Adrenal gland (tissue), 12 donors: ENCODE results near the gene GYG1. TPM values are rescaled to one million over a fixed set of nuclear protein-coding genes. Genes with fewer than 3 reads are reported as not detected.

Experiments
- DNase-seq, 7 donors: peaks; one replicate each; pipeline ENCODE4 v3.0.0-alpha.2; 2019 to 2020
- H3K27ac ChIP-seq, 5 donors: fragments of 200-600 bp; sonication (generic) in 4 of 5; 1 replicate in 3 of 5; 2 replicates in 2 of 5; pipeline versions ENCODE4 v1.5.1 to v1.8.0; 2016 to 2020; ENCODE audit warnings: mild to moderate bottlenecking in 1 of 5
- H3K27me3 ChIP-seq: fragments of 200-600 bp; 2 replicates; pipeline ENCODE4 v1.8.0; 2021
- H3K36me3 ChIP-seq, 2 donors: fragments of 200-600 bp; replicated peaks in 1 of 2; 1 replicate in 1 of 2; 2 replicates in 1 of 2; pipeline versions ENCODE4 v1.5.1 to v1.8.0; 2018 to 2022
- H3K4me1 ChIP-seq, 2 donors: fragments of 200-600 bp; replicated peaks in 1 of 2; 1 replicate in 1 of 2; 2 replicates in 1 of 2; pipeline versions ENCODE4 v1.5.1 to v1.8.0; 2018 to 2021
- H3K4me3 ChIP-seq, 4 donors: fragments of 200-600 bp; sonication (generic) in 3 of 4; one replicate each; pipeline ENCODE4 v1.5.1; 2016 to 2018
- H3K9me3 ChIP-seq, 3 donors: fragments of 200-600 bp; sonication (generic) in 1 of 3; replicated peaks in 1 of 3; 1 replicate in 2 of 3; 2 replicates in 1 of 3; pipeline versions ENCODE4 v1.5.1 to v1.8.0; 2016 to 2021
- POLR2A ChIP-seq, 2 donors: fragments of 450-650 bp; IDR thresholded peaks; one replicate each; pipeline ENCODE4 v1.6.1; 2017; ENCODE audit warnings: antibody characterized with exemption in 2 of 2, mild to moderate bottlenecking in 2 of 2, moderate library complexity in 1 of 2
- WGBS, 4 donors: extraction: QIAGEN DNeasy Blood & Tissue Kit in 2 of 4; methylation state at CpG; one replicate each; pipeline versions ENCODE4 v1.1.5 to v1.1.7; 2013 to 2017; 5-methylcytosine and 5-hydroxymethylcytosine counted together
- intact Hi-C, 2 donors: fragments of 100-400 bp; cut with DNase I; formaldehyde crosslinking; loops; one replicate each; pipeline versions ENCODE4 v1.14.1 to v1.15.0; 2022 to 2023
- polyA plus RNA-seq, 3 donors: library from polyadenylated mRNA; stranded (reverse); fragments of 200-250 nt in 2 of 3; fragments of 350-450 nt in 1 of 3; fragmentation: Illumina TruSeq in 1 of 3; extraction: RNeasy Lipid Tissue Mini Kit (QIAGEN cat#74804) in 1 of 3; gene quantifications; one replicate each; pipeline ENCODE4 v1.2.3, GENCODE V29; 2013 to 2014
- total RNA-seq, 9 donors: library from RNA; depleted of rRNA in 4 of 9; stranded (reverse); fragments of >200 nt in 4 of 9; fragments of 120-200 nt in 1 of 9; fragmentation: NEBNext Ultra II Directional in 1 of 9; extraction: Animal tissue kit (Norgen Biotek cat#: 25700) in 1 of 9; gene quantifications; one replicate each; pipeline versions ENCODE4 v1.1.0 to v1.2.4, GENCODE V29; 2013 to 2023
- TF ChIP-seq, protein P1 (sequence below), 6 experiments: fragments of 450-650 bp in 4 of 6; fragments of 200-600 bp in 2 of 6; sonication (generic) in 1 of 6; IDR thresholded peaks; 1 replicate in 5 of 6; 2 replicates in 1 of 6; pipeline versions ENCODE4 v1.5.1 to v1.8.0; 2016 to 2021; ENCODE audit warnings: antibody characterized with exemption in 6 of 6, mild to moderate bottlenecking in 2 of 6, moderate library complexity in 1 of 6
- donor health status: healthy with polysubstance abuse.
- donor health status: Bipolar disorder and iron deficiency.
- donor health status: DM: yes; HTN: yes; CAD: no.
- donor health status: DM: no; HTN: no; CAD: no.
- donor health status: DM: no; HTN: no; CAD: no.
- donor health status: DM: yes; HTN: yes; CAD: no.

Gene GYG1
- total and polyA plus RNA-seq, 12 donors = 17.2 to 53.6 (median 35.4) TPM

DNA sequence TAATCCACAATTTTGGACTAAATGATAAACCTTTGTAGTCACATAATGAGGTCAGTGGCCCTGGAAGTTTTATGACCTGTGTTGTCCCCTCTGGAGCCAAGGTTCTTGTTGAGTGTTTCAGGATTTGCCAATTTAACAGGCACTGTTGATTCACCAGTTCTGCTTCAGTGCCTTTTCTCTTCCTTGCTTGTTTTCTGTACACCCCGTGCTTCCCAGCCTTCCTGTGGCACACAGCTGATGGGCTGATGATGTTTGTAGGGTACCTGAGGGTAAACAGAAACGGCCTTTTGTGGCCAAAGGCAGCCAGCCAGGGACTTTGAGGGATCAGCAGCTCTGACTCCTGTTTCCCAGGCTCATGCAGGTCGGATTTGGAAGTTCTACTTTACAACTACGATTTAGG, 13.3 kb downstream of the GYG1 start:
- peak overlapping the region in 2 of 5 donors; percentile 23 to 51 for H3K27ac ChIP-seq
- H3K4me3 ChIP-seq = no peak overlapping the region
- peaks cover 5 to 8% of the 10 kb centered on the region in 2 donors for H3K4me1 ChIP-seq
- no peaks in the 10 kb centered on the region for H3K27me3 ChIP-seq
- 44 to 62% (median 45%) methylated on average over 4 of the region's 4 CpGs for WGBS, 4 donors
- intact Hi-C loops = no loop called here
- H3K9me3 ChIP-seq = no peaks in the 10 kb centered on the region
- peak in 4 of 7 donors; percentile 30 to 45 (median 38) for DNase-seq
- TF ChIP-seq POLR2A (IDR thresholded peaks at IDR 0.05) = no peak
- TF ChIP-seq, protein P1, sequence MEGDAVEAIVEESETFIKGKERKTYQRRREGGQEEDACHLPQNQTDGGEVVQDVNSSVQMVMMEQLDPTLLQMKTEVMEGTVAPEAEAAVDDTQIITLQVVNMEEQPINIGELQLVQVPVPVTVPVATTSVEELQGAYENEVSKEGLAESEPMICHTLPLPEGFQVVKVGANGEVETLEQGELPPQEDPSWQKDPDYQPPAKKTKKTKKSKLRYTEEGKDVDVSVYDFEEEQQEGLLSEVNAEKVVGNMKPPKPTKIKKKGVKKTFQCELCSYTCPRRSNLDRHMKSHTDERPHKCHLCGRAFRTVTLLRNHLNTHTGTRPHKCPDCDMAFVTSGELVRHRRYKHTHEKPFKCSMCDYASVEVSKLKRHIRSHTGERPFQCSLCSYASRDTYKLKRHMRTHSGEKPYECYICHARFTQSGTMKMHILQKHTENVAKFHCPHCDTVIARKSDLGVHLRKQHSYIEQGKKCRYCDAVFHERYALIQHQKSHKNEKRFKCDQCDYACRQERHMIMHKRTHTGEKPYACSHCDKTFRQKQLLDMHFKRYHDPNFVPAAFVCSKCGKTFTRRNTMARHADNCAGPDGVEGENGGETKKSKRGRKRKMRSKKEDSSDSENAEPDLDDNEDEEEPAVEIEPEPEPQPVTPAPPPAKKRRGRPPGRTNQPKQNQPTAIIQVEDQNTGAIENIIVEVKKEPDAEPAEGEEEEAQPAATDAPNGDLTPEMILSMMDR (IDR thresholded peaks at IDR 0.05) = no peak
- H3K36me3 ChIP-seq = peaks cover 0 to 6% of the 10 kb centered on the region in 2 donors

DNA sequence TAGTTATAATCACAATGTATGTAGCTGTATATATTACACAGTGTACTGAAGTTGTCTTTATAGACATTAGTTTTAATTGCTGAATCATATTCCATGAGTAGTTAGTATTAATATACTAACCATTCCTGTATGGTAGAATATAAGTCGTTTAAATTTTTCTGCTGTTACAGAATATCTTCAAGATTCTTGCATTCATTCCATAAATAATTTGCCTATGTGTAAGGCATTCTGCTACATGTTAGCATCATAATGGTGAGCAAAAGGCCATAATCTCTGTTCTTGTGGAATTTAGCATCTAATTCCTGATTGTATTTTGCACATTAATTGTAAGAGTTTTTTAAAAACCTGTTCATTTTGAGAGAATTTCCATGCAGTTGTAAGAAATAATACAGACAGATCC, 14.1 kb downstream of the GYG1 start:
- Histone ChIP-seq H3K4me1 (peaks cover 5 to 8% of the 10 kb centered on the region in 2 donors), H3K9me3 (no peaks in the 10 kb centered on the region), H3K27me3 (no peaks in the 10 kb centered on the region), H3K4me3 (no peak overlapping the region), H3K36me3 (peaks cover 0 to 13% of the 10 kb centered on the region in 2 donors), H3K27ac (no peak overlapping the region)
- WGBS, 4 donors = 80 to 91% (median 83%) methylated on average over 1 of the region's 1 CpG
- TF ChIP-seq POLR2A (IDR thresholded peaks at IDR 0.05) = no peak
- TF ChIP-seq, protein P1 (IDR thresholded peaks at IDR 0.05) = no peak
- intact Hi-C loops = no loop called here
- DNase-seq = no peak

GRCh38 chr3:149007567-149008257, 16.4 kb downstream of the GYG1 start:
- Histone ChIP-seq H3K9me3 (no peaks in the 10 kb centered on the region), H3K27ac (no peak overlapping the region), H3K36me3 (peaks cover 0 to 36% of the 10 kb centered on the region in 2 donors), H3K4me1 (peaks cover 5 to 8% of the 10 kb centered on the region in 2 donors), H3K4me3 (no peak overlapping the region), H3K27me3 (no peaks in the 10 kb centered on the region)
- intact Hi-C loops = no loop called here
- DNase-seq = no peak
- WGBS, 4 donors = 89 to 96% (median 93%) methylated on average over 7 of the region's 7 CpGs
- TF ChIP-seq, protein P1 (IDR thresholded peaks at IDR 0.05) = no peak
- TF ChIP-seq POLR2A (IDR thresholded peaks at IDR 0.05) = no peak

DNA sequence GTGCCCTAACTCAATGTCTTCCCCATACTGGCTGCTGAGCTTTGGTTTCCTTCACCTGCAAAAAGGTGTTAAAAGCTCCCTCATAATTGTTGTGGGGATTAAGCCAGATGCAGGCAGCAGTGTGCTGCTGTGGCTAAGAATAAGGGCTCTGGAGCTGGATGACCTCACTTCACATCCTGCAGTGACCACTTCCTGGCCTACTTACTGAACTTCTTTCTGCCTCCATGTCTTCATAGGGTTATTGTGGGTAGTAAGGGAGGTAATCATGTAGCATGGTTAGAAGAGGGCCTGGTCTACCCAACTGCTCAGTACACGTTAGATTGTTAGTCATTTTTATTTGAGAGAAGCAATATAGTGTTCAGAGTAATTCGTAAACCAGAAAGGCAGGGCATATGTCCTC, 18.4 kb downstream of the GYG1 start:
- intact Hi-C loops = no loop called here
- no peak overlapping the region for H3K27ac ChIP-seq
- H3K4me1 ChIP-seq = peaks cover 1 to 2% of the 10 kb centered on the region in 2 donors
- TF ChIP-seq, protein P1 (IDR thresholded peaks at IDR 0.05) = no peak
- TF ChIP-seq POLR2A (IDR thresholded peaks at IDR 0.05) = no peak
- H3K36me3 ChIP-seq = peaks cover 0 to 42% of the 10 kb centered on the region in 2 donors
- DNase-seq = no peak
- H3K9me3 ChIP-seq = no peaks in the 10 kb centered on the region
- no peak overlapping the region for H3K4me3 ChIP-seq
- no peaks in the 10 kb centered on the region for H3K27me3 ChIP-seq
- 96 to 98% (median 97%) methylated on average over 2 of the region's 2 CpGs for WGBS, 4 donors
